H1 (cell line): Measurements from ENCODE around the gene CNNM4.

Experiments
- BRCA1 ChIP-seq: IDR thresholded peaks from 2 replicates; pipeline ENCODE4 v1.6.1; 2012; ENCODE audit warnings: low read depth, low read length, improper control_type of control experiment
- CTCF ChIP-seq, 3 experiments: IDR thresholded peaks; 1 replicate in 2 of 3; 2 replicates in 1 of 3; pipeline versions ENCODE4 v1.5.1 to v1.6.1; 2011; ENCODE audit warnings: low read length in 3 of 3, mild to moderate bottlenecking in 3 of 3, inconsistent platforms in 2 of 3, low read depth in 1 of 3, moderate library complexity in 1 of 3; ENCODE audit not compliant: insufficient read depth in 1 of 3; ENCODE audit errors: control extremely low read depth in 1 of 3
- JUND ChIP-seq: IDR thresholded peaks from 2 replicates; pipeline ENCODE4 v1.6.1; 2011; ENCODE audit warnings: mild to moderate bottlenecking, improper control_type of control experiment, low read length
- KDM1A ChIP-seq: fragments of 200-600, 300-600 bp; sonication (generic); IDR thresholded peaks from 2 replicates; pipeline ENCODE4 v1.7.1; 2016; ENCODE audit warnings: mild to moderate bottlenecking, low read length, borderline replicate concordance
- RXRA ChIP-seq: IDR thresholded peaks from 2 replicates; pipeline ENCODE4 v1.6.1; 2011; ENCODE audit warnings: low read depth, mild to moderate bottlenecking, low read length, moderate library complexity; ENCODE audit not compliant: insufficient read depth
- SP2 ChIP-seq: IDR thresholded peaks from 2 replicates; pipeline ENCODE4 v1.6.1; 2012; ENCODE audit warnings: mild to moderate bottlenecking, low read length, inconsistent platforms
- ZNF274 ChIP-seq: IDR thresholded peaks from 2 replicates; pipeline ENCODE4 v1.7.0; 2012; ENCODE audit warnings: low read length, borderline replicate concordance; ENCODE audit errors: extremely low read depth
- TF ChIP-seq, protein P1 (sequence below): IDR thresholded peaks from 2 replicates; pipeline ENCODE4 v1.6.1; 2012; ENCODE audit warnings: low read length, inconsistent platforms

- TF ChIP-seq ZNF274 (no peak), RXRA (no peak), CTCF (IDR thresholded peaks at IDR 0.05; ENCODE audit: control extremely low read depth in 1 of 3, insufficient read depth in 1 of 3, low read depth in 1 of 3, low read length in 3 of 3) (no peak), BRCA1 (no peak), SP2 (no peak), KDM1A (no peak), JUND (no peak)
- TF ChIP-seq, protein P1, sequence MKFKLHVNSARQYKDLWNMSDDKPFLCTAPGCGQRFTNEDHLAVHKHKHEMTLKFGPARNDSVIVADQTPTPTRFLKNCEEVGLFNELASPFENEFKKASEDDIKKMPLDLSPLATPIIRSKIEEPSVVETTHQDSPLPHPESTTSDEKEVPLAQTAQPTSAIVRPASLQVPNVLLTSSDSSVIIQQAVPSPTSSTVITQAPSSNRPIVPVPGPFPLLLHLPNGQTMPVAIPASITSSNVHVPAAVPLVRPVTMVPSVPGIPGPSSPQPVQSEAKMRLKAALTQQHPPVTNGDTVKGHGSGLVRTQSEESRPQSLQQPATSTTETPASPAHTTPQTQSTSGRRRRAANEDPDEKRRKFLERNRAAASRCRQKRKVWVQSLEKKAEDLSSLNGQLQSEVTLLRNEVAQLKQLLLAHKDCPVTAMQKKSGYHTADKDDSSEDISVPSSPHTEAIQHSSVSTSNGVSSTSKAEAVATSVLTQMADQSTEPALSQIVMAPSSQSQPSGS = no peak
Observed at GRCh38 chr2:96846825-96847224, 86.1 kb downstream of the CNNM4 start.
